HepG2 (cell line): ENCODE measurements around the gene HMCN2. TPM values are rescaled to one million over a fixed set of nuclear protein-coding genes. Genes with fewer than 3 reads are reported as not detected.

ENCODE experiments used
- ARNTL ChIP-seq: sonication (generic); formaldehyde crosslinking; IDR thresholded peaks from 2 replicates; pipeline ENCODE4 v1.4.0; 2020; ENCODE audit warnings: mild to moderate bottlenecking, missing genetic modification reagents
- ATRX ChIP-seq: sonication (generic); formaldehyde crosslinking; IDR thresholded peaks from 2 replicates; pipeline ENCODE4 v1.4.0; 2020; ENCODE audit warnings: missing genetic modification reagents, borderline replicate concordance
- ERF ChIP-seq: IDR thresholded peaks from 2 replicates; pipeline ENCODE4 v1.6.1; 2018; ENCODE audit warnings: missing biosample characterization, missing genetic modification reagents
- GLI4 ChIP-seq: sonication (generic); formaldehyde crosslinking; IDR thresholded peaks from 2 replicates; pipeline ENCODE4 v1.5.1; 2020; ENCODE audit warnings: missing genetic modification reagents, mild to moderate bottlenecking, moderate library complexity, borderline replicate concordance
- NFKB2 ChIP-seq: sonication (generic); formaldehyde crosslinking; IDR thresholded peaks from 2 replicates; pipeline ENCODE4 v1.4.0; 2020; ENCODE audit warnings: missing genetic modification reagents, borderline replicate concordance
- RBFOX2 ChIP-seq: fragments of 200-400 bp; formaldehyde crosslinking; IDR thresholded peaks from 2 replicates; pipeline ENCODE4 v1.6.1; 2017; ENCODE audit warnings: low read depth, mild to moderate bottlenecking, low read length
- SOX5 ChIP-seq: IDR thresholded peaks from 2 replicates; pipeline ENCODE4 v1.6.1; 2016; ENCODE audit warnings: borderline replicate concordance
- STAG1 ChIP-seq: sonication (generic); formaldehyde crosslinking; IDR thresholded peaks from 2 replicates; pipeline ENCODE4 v1.4.0; 2020; ENCODE audit warnings: missing genetic modification reagents
- ZFP90 ChIP-seq: sonication (generic); formaldehyde crosslinking; IDR thresholded peaks from 2 replicates; pipeline ENCODE4 v1.8.0; 2022; ENCODE audit warnings: missing genetic modification reagents, mild to moderate bottlenecking, inconsistent platforms, borderline replicate concordance
- ZNF205 ChIP-seq: IDR thresholded peaks from 2 replicates; pipeline ENCODE4 v1.6.1; 2018; ENCODE audit warnings: missing biosample characterization, missing genetic modification reagents
- ZNF317 ChIP-seq: sonication (generic); formaldehyde crosslinking; IDR thresholded peaks from 2 replicates; pipeline ENCODE4 v1.5.0; 2020; ENCODE audit warnings: mild to moderate bottlenecking, missing genetic modification reagents
- ZNF652 ChIP-seq: IDR thresholded peaks from 2 replicates; pipeline ENCODE4 v1.6.1; 2016; ENCODE audit warnings: low read depth, borderline replicate concordance
- ZSCAN20 ChIP-seq: sonication (generic); formaldehyde crosslinking; IDR thresholded peaks from 2 replicates; pipeline ENCODE4 v1.4.0; 2020; ENCODE audit warnings: missing genetic modification reagents, mild to moderate bottlenecking, borderline replicate concordance
- polyA plus RNA-seq, 8 experiments: library from polyadenylated mRNA; depleted of rRNA in 3 of 8; stranded (reverse) in 7 of 8; unstranded in 1 of 8; fragments of >200 nt; fragmentation: Illumina TruSeq in 4 of 8; extraction: Trizol in 4 of 8; gene quantifications; 2 replicates each; pipeline versions ENCODE4 v1.2.1 to v1.2.3, GENCODE V29; 2011 to 2016; ENCODE audit warnings: low read depth in 4 of 8, missing spikeins in 1 of 8, mixed read lengths in 1 of 8; ENCODE audit not compliant: insufficient read depth in 1 of 8
- total RNA-seq, 5 experiments: library from RNA; depleted of rRNA; stranded (reverse); fragments of >200 nt; fragmentation: Illumina TruSeq; extraction: Trizol; gene quantifications; 2 replicates each; pipeline ENCODE4 v1.2.3, GENCODE V29; 2016; ENCODE audit warnings: low read depth in 1 of 5
- TF ChIP-seq, protein P1 (sequence below): sonication (generic); formaldehyde crosslinking; IDR thresholded peaks from 2 replicates; pipeline ENCODE4 v1.5.0; 2020; ENCODE audit warnings: mild to moderate bottlenecking, missing genetic modification reagents
- TF ChIP-seq, protein P2 (sequence below): sonication (generic); formaldehyde crosslinking; IDR thresholded peaks from 2 replicates; pipeline ENCODE4 v1.9.0; 2022; ENCODE audit warnings: missing genetic modification reagents, mild to moderate bottlenecking, borderline replicate concordance
- TF ChIP-seq, protein P3 (sequence below): IDR thresholded peaks from 2 replicates; pipeline ENCODE4 v1.6.1; 2016; ENCODE audit warnings: mild to moderate bottlenecking, missing biosample characterization, missing genetic modification reagents
- TF ChIP-seq, protein P4 (sequence below): sonication (generic); formaldehyde crosslinking; IDR thresholded peaks from 2 replicates; pipeline ENCODE4 v1.4.0; 2020; ENCODE audit warnings: missing genetic modification reagents
- TF ChIP-seq, protein P5 (sequence below): IDR thresholded peaks from 2 replicates; pipeline ENCODE4 v1.6.1; 2016; ENCODE audit warnings: missing genetic modification reagents, missing compliant biosample characterization
- TF ChIP-seq, protein P6 (sequence below): sonication (generic); formaldehyde crosslinking; IDR thresholded peaks from 2 replicates; pipeline ENCODE4 v1.4.0; 2020; ENCODE audit warnings: missing genetic modification reagents

Gene HMCN2
- total and polyA plus RNA-seq, 2 of the 13 experiments (the other 11 are each of a cell fraction or from before 2014, with no cell fraction given), result 0.09 TPM; not detected in 1

DNA sequence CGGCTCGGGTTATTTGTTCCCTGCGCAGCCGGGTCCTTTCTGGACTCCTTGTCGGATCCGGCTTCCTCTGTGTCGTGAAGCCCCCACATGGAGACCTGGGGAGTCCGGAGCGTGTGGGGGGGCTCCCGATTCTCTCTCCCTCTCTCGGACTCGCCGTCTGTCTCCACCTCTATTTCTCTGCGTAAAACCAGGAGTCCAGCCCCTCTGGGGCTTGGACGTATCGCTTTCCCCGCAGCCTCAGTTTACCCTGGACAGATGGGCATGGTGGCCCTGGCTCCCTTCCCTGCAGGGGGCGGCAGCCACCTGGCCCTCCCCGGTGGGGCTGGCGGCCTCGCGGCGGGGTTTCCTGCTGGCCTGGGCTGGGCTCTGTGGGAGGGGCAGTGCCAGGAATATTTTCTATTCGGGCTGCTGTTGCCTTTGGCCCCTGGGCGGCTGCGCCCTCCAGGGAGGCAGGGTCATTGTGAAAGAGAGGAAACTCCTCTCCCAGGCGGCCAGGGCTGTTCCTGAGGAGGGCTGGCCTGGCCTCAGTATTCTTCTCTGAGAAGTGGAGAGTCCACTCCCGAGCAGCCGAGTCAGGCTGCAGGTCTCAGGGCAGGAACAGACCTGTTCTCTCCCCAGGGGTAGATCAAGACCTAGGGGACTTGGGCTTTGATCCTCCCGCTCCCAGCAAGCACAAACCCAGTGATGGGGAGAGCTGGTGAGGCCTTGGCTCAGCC lies 179.9 kb downstream of the HMCN2 start (continued):
- TF ChIP-seq, protein P1, sequence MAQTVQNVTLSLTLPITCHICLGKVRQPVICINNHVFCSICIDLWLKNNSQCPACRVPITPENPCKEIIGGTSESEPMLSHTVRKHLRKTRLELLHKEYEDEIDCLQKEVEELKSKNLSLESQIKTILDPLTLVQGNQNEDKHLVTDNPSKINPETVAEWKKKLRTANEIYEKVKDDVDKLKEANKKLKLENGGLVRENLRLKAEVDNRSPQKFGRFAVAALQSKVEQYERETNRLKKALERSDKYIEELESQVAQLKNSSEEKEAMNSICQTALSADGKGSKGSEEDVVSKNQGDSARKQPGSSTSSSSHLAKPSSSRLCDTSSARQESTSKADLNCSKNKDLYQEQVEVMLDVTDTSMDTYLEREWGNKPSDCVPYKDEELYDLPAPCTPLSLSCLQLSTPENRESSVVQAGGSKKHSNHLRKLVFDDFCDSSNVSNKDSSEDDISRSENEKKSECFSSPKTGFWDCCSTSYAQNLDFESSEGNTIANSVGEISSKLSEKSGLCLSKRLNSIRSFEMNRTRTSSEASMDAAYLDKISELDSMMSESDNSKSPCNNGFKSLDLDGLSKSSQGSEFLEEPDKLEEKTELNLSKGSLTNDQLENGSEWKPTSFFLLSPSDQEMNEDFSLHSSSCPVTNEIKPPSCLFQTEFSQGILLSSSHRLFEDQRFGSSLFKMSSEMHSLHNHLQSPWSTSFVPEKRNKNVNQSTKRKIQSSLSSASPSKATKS, result no peak
- no peak for TF ChIP-seq ATRX (CRISPR knock-in tag)
- TF ChIP-seq ZSCAN20, result no peak
- TF ChIP-seq, protein P2, sequence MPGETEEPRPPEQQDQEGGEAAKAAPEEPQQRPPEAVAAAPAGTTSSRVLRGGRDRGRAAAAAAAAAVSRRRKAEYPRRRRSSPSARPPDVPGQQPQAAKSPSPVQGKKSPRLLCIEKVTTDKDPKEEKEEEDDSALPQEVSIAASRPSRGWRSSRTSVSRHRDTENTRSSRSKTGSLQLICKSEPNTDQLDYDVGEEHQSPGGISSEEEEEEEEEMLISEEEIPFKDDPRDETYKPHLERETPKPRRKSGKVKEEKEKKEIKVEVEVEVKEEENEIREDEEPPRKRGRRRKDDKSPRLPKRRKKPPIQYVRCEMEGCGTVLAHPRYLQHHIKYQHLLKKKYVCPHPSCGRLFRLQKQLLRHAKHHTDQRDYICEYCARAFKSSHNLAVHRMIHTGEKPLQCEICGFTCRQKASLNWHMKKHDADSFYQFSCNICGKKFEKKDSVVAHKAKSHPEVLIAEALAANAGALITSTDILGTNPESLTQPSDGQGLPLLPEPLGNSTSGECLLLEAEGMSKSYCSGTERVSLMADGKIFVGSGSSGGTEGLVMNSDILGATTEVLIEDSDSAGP (CRISPR knock-in tag), result peak; percentile 31; the same call in 1 of the 2 replicates
- TF ChIP-seq ERF (CRISPR knock-in tag), result no peak
- no peak; the same call in none of the 2 replicates for TF ChIP-seq RBFOX2
- TF ChIP-seq ARNTL (CRISPR knock-in tag), result no peak
- TF ChIP-seq ZNF317 (CRISPR knock-in tag), result no peak
- TF ChIP-seq, protein P3, sequence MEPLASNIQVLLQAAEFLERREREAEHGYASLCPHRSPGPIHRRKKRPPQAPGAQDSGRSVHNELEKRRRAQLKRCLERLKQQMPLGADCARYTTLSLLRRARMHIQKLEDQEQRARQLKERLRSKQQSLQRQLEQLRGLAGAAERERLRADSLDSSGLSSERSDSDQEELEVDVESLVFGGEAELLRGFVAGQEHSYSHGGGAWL (CRISPR knock-in tag), result 0 out of 2 replicates have a peak, but pooled peaks have one; percentile 21
- TF ChIP-seq ZFP90, result no peak
- TF ChIP-seq, protein P4, sequence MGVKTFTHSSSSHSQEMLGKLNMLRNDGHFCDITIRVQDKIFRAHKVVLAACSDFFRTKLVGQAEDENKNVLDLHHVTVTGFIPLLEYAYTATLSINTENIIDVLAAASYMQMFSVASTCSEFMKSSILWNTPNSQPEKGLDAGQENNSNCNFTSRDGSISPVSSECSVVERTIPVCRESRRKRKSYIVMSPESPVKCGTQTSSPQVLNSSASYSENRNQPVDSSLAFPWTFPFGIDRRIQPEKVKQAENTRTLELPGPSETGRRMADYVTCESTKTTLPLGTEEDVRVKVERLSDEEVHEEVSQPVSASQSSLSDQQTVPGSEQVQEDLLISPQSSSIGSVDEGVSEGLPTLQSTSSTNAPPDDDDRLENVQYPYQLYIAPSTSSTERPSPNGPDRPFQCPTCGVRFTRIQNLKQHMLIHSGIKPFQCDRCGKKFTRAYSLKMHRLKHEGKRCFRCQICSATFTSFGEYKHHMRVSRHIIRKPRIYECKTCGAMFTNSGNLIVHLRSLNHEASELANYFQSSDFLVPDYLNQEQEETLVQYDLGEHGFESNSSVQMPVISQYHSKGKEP (CRISPR knock-in tag), result no peak
- no peak for TF ChIP-seq SOX5 (CRISPR knock-in tag)
- 0 out of 2 replicates have a peak, but pooled peaks have one; percentile 2 for TF ChIP-seq STAG1 (CRISPR knock-in tag)
- TF ChIP-seq ZNF652 (CRISPR knock-in tag), result no peak
- TF ChIP-seq, protein P5, sequence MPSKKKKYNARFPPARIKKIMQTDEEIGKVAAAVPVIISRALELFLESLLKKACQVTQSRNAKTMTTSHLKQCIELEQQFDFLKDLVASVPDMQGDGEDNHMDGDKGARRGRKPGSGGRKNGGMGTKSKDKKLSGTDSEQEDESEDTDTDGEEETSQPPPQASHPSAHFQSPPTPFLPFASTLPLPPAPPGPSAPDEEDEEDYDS (CRISPR knock-in tag), result 0 out of 2 replicates have a peak, but pooled peaks have one; percentile 12
- TF ChIP-seq GLI4 (CRISPR knock-in tag), result no peak
- TF ChIP-seq NFKB2, result no peak
- TF ChIP-seq ZNF205 (CRISPR knock-in tag), result no peak
- TF ChIP-seq, protein P6, sequence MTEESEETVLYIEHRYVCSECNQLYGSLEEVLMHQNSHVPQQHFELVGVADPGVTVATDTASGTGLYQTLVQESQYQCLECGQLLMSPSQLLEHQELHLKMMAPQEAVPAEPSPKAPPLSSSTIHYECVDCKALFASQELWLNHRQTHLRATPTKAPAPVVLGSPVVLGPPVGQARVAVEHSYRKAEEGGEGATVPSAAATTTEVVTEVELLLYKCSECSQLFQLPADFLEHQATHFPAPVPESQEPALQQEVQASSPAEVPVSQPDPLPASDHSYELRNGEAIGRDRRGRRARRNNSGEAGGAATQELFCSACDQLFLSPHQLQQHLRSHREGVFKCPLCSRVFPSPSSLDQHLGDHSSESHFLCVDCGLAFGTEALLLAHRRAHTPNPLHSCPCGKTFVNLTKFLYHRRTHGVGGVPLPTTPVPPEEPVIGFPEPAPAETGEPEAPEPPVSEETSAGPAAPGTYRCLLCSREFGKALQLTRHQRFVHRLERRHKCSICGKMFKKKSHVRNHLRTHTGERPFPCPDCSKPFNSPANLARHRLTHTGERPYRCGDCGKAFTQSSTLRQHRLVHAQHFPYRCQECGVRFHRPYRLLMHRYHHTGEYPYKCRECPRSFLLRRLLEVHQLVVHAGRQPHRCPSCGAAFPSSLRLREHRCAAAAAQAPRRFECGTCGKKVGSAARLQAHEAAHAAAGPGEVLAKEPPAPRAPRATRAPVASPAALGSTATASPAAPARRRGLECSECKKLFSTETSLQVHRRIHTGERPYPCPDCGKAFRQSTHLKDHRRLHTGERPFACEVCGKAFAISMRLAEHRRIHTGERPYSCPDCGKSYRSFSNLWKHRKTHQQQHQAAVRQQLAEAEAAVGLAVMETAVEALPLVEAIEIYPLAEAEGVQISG (CRISPR knock-in tag), result no peak
